Natural killer cell (primary cell): ENCODE data around the gene CDKAL1. TPM values are rescaled to one million over a fixed set of nuclear protein-coding genes. Genes with fewer than 3 reads are reported as not detected.

ENCODE experiments used
- ATAC-seq, 3 donors: fragments of 150-1000 bp in 2 of 3; fragments of 200-7000 bp in 1 of 3; cut with Tn5 transposase; 1 replicate in 1 of 3; 2 replicates in 2 of 3; pipeline ENCODE4 v1.10.0; 2021; ENCODE audit warnings: mild to moderate bottlenecking in 2 of 3, moderate library complexity in 2 of 3
- DNase-seq, 2 donors: peaks; one replicate each; pipeline versions ENCODE4 v3.0.0 to v3.0.0-alpha.2; 2013 to 2021; ENCODE audit warnings: mixed read lengths in 1 of 2
- H3K27ac ChIP-seq: one replicate; pipeline ENCODE4 v1.5.1; 2013; ENCODE audit warnings: mild to moderate bottlenecking, low read length
- H3K27me3 ChIP-seq: one replicate; pipeline ENCODE4 v1.6.1; 2013; ENCODE audit warnings: low read length; ENCODE audit not compliant: control insufficient read depth, insufficient read depth
- H3K36me3 ChIP-seq: one replicate; pipeline ENCODE4 v1.6.1; 2013; ENCODE audit warnings: low read length; ENCODE audit not compliant: control insufficient read depth, insufficient read depth
- H3K4me1 ChIP-seq: one replicate; pipeline ENCODE4 v1.6.1; 2013; ENCODE audit warnings: low read length; ENCODE audit not compliant: control insufficient read depth, insufficient read depth
- H3K4me3 ChIP-seq: one replicate; pipeline ENCODE4 v1.5.1; 2013; ENCODE audit warnings: low read length
- H3K9me3 ChIP-seq: one replicate; pipeline ENCODE4 v1.6.1; 2013; ENCODE audit warnings: low read length; ENCODE audit not compliant: control insufficient read depth, insufficient read depth
- H3K27ac Mint-ChIP-seq, 2 donors: one replicate each; pipeline ENCODE4 v1.8.0; 2022; ENCODE audit warnings: mild to moderate bottlenecking in 2 of 2, mixed read lengths in 2 of 2, moderate library complexity in 1 of 2
- H3K27me3 Mint-ChIP-seq, 2 donors: one replicate each; pipeline ENCODE4 v1.8.0; 2022; ENCODE audit warnings: low read depth in 2 of 2, mixed read lengths in 2 of 2
- H3K36me3 Mint-ChIP-seq: one replicate; pipeline ENCODE4 v1.8.0; 2022; ENCODE audit warnings: mixed read lengths
- H3K4me1 Mint-ChIP-seq, 2 donors: one replicate each; pipeline ENCODE4 v1.8.0; 2022; ENCODE audit warnings: mixed read lengths in 2 of 2
- H3K4me3 Mint-ChIP-seq: one replicate; pipeline ENCODE4 v1.8.0; 2022; ENCODE audit warnings: mild to moderate bottlenecking, moderate library complexity, mixed read lengths
- H3K9me3 Mint-ChIP-seq, 2 donors: one replicate each; pipeline ENCODE4 v1.8.0; 2022; ENCODE audit warnings: mixed read lengths in 2 of 2
- WGBS: methylation state at CpG from one replicate; pipeline ENCODE4 v1.1.7; 2013; ENCODE audit warnings: missing lambda C conversion rate; ENCODE audit not compliant: insufficient coverage; 5-methylcytosine and 5-hydroxymethylcytosine counted together
- intact Hi-C: fragments of 100-400 bp; cut with micrococcal nuclease; formaldehyde crosslinking; loops from one replicate; pipeline ENCODE4 v1.14.2; 2022
- total RNA-seq, 4 donors: library from RNA; stranded (reverse); fragments of 120-200 nt in 1 of 4; gene quantifications; one replicate each; pipeline versions ENCODE4 v1.2.3 to v1.2.4, GENCODE V29; 2013 to 2022
- TF ChIP-seq, protein P1 (sequence below): fragments of 200-600 bp; IDR thresholded peaks from one replicate; pipeline ENCODE4 v1.8.0; 2022; ENCODE audit warnings: antibody characterized with exemption

CDKAL1 gene
- total RNA-seq, 3 donors from 2014 or later (not counting 1 experiment from before 2014, with no cell fraction given): 26.0 to 32.8 (median 28.9) TPM

DNA sequence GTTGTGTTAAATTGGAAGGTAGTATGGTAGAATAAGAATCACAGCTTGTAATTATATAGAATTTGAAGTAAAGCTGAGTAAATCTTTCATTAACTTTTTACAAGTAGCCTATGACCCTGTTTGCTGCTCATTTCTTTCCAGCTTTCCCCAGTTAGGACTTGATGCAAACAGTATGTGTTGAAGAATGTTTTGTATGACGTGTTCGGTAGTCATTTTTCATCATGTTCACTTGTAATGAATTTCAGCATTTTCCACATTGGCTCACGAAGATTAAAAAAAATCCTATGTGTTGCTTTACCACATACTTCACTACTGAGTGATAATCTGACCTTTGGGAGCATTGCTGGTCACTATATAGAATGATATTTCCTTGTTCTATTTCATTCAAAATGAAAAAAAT is 162.4 kb downstream of the CDKAL1 start:
- H3K9me3 Mint-ChIP-seq: no peaks in the 10 kb centered on the region
- ATAC-seq: no peak

DNA sequence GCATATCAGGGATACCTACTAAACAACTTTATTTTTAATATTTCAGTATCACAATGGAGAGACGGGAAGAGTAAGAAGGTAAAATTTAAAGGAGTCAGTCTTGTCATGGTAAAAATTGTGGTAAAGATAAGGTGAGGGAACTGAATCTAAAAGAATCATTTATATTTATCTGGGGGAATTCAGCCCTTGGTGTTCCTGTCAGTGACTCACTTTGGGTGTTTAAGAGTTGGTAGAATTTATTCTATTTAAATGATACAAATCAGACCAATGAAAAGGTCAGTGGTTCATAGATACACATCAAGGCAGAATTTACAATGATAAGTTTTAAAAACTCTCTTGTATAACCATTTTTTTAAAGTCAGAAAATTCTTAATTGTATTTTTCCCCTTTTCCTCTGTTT is 164.4 kb downstream of the CDKAL1 start:
- peaks cover 20 to 27% of the 10 kb centered on the region in 2 donors for H3K4me1 Mint-ChIP-seq
- Histone ChIP-seq H3K36me3 (no peaks in the 10 kb centered on the region), H3K9me3 (no peaks in the 10 kb centered on the region), H3K4me3 (no peak overlapping the region), H3K27ac (no peak overlapping the region), H3K27me3 (no peaks in the 10 kb centered on the region), H3K4me1 (no peaks in the 10 kb centered on the region)
- no peaks in the 10 kb centered on the region for H3K36me3 Mint-ChIP-seq
- ATAC-seq (no peak), DNase-seq (no peak)
- no peaks in the 10 kb centered on the region for H3K9me3 Mint-ChIP-seq
- TF ChIP-seq, protein P1, sequence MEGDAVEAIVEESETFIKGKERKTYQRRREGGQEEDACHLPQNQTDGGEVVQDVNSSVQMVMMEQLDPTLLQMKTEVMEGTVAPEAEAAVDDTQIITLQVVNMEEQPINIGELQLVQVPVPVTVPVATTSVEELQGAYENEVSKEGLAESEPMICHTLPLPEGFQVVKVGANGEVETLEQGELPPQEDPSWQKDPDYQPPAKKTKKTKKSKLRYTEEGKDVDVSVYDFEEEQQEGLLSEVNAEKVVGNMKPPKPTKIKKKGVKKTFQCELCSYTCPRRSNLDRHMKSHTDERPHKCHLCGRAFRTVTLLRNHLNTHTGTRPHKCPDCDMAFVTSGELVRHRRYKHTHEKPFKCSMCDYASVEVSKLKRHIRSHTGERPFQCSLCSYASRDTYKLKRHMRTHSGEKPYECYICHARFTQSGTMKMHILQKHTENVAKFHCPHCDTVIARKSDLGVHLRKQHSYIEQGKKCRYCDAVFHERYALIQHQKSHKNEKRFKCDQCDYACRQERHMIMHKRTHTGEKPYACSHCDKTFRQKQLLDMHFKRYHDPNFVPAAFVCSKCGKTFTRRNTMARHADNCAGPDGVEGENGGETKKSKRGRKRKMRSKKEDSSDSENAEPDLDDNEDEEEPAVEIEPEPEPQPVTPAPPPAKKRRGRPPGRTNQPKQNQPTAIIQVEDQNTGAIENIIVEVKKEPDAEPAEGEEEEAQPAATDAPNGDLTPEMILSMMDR: no peak
- H3K27ac Mint-ChIP-seq: no peak overlapping the region
- intact Hi-C loops: no loop called here
- WGBS: 50% methylated on average over 1 of the region's 1 CpG
- no peak overlapping the region for H3K4me3 Mint-ChIP-seq
- no peaks in the 10 kb centered on the region for H3K27me3 Mint-ChIP-seq

More for the DNA sequence above, 162.4 kb downstream of the CDKAL1 start:
- no peak overlapping the region for H3K27ac ChIP-seq
- H3K9me3 ChIP-seq: no peaks in the 10 kb centered on the region
- H3K27me3 Mint-ChIP-seq: no peaks in the 10 kb centered on the region
- H3K36me3 Mint-ChIP-seq: no peaks in the 10 kb centered on the region
- no peak overlapping the region for H3K27ac Mint-ChIP-seq
- H3K27me3 ChIP-seq: no peaks in the 10 kb centered on the region
- TF ChIP-seq, protein P1: no peak
- no peak overlapping the region for H3K4me3 ChIP-seq
- WGBS: 100% methylated on average over 2 of the region's 3 CpGs
- no peaks in the 10 kb centered on the region for H3K4me1 ChIP-seq
- no peak overlapping the region for H3K4me3 Mint-ChIP-seq
- H3K4me1 Mint-ChIP-seq: peaks cover 36 to 43% of the 10 kb centered on the region in 2 donors
- H3K36me3 ChIP-seq: no peaks in the 10 kb centered on the region
- intact Hi-C loops: no loop called here
- no peak for DNase-seq

DNA sequence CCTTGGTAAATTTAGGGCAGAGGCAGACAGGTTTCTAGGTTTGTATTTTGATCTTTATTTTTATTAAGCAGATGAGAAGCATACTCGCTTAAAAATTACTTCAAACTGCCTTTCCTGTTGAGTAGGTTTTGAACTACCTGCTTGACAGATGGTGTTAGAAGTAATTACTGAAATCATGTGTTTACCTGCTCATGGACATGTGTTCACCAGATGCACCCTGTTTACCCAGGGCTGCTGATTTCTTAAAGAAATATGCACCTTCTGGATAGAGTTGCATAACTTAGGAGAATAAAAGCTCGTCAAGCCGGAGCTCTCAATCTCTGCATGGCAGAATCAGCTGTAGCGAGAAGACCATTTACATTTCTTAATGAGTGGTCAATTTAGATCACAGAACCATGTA is 165.1 kb downstream of the CDKAL1 start:
- intact Hi-C loops: no loop called here
- no peaks in the 10 kb centered on the region for H3K27me3 Mint-ChIP-seq
- no peaks in the 10 kb centered on the region for H3K9me3 ChIP-seq
- no peaks in the 10 kb centered on the region for H3K36me3 ChIP-seq
- no peaks in the 10 kb centered on the region for H3K27me3 ChIP-seq
- no peaks in the 10 kb centered on the region for H3K4me1 ChIP-seq
- no peak overlapping the region for H3K27ac ChIP-seq
- 98% methylated on average over 4 of the region's 4 CpGs for WGBS
- H3K4me3 ChIP-seq: no peak overlapping the region
- H3K4me3 Mint-ChIP-seq: no peak overlapping the region
- no peaks in the 10 kb centered on the region for H3K36me3 Mint-ChIP-seq
- H3K9me3 Mint-ChIP-seq: no peaks in the 10 kb centered on the region
- H3K4me1 Mint-ChIP-seq: peaks cover 18 to 20% of the 10 kb centered on the region in 2 donors
- H3K27ac Mint-ChIP-seq: no peak overlapping the region
- ATAC-seq (no peak), DNase-seq (no peak)
- TF ChIP-seq, protein P1: no peak

DNA sequence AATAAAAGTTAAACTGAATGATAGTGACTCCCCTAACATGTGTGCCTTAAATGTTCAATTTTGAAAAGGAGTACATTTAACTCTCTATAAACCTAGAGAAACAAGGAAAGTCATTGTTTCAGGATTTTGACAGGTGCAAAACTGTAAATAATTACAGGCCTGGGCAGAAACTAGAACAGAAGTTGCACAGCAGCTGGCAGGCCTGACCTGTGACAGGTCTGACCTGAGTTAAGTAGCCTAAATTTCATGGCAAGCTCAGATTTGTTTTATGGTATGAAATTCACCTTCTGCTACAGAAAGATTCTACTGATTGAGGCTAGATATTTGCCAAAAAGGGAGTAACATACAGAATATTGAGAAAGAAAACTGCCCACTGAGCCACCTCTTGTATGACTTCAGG is 166.1 kb downstream of the CDKAL1 start:
- no peak overlapping the region for H3K4me3 Mint-ChIP-seq
- Histone ChIP-seq H3K27me3 (no peaks in the 10 kb centered on the region), H3K36me3 (no peaks in the 10 kb centered on the region), H3K9me3 (no peaks in the 10 kb centered on the region), H3K4me1 (no peaks in the 10 kb centered on the region), H3K4me3 (no peak overlapping the region), H3K27ac (no peak overlapping the region)
- intact Hi-C loops: no loop called here
- DNase-seq: no peak
- no peak overlapping the region for H3K27ac Mint-ChIP-seq
- peaks cover 9 to 11% of the 10 kb centered on the region in 2 donors for H3K4me1 Mint-ChIP-seq
- TF ChIP-seq, protein P1: no peak
- no peaks in the 10 kb centered on the region for H3K9me3 Mint-ChIP-seq
- H3K36me3 Mint-ChIP-seq: no peaks in the 10 kb centered on the region
- H3K27me3 Mint-ChIP-seq: no peaks in the 10 kb centered on the region
- no peak for ATAC-seq
